ENCODE measurements around the gene KCNQ1.
"Not testable (repeated sequence)": the region's sequence is repeated elsewhere in the genome, so short reads cannot be mapped to it uniquely, and the experiment has no call there.

Gene KCNQ1

GRCh38 chr11:2625183-2625582, 180.4 kb downstream of the KCNQ1 start:
- Histone ChIP-seq H3K4me3 (ENCODE audit: low read length in 2 of 2) (no peak overlapping the region), H3K9ac (ENCODE audit: low read length in 2 of 2) (no peak overlapping the region), H3K27me3 (ENCODE audit: control insufficient read depth in 1 of 2, insufficient read depth in 2 of 2, low read length in 2 of 2) (no peaks in the 10 kb centered on the region), H3K36me3 (ENCODE audit: control insufficient read depth in 2 of 2, insufficient read depth in 2 of 2, low read length in 2 of 2) (no peaks in the 10 kb centered on the region), H3K9me3 (ENCODE audit: control insufficient read depth in 2 of 2, low read length in 2 of 2) (no peaks in the 10 kb centered on the region), H3K4me1 (ENCODE audit: control insufficient read depth, insufficient read depth, low read length) (no peaks in the 10 kb centered on the region), H3K27ac (ENCODE audit: low read length) (no peak overlapping the region)

DNA sequence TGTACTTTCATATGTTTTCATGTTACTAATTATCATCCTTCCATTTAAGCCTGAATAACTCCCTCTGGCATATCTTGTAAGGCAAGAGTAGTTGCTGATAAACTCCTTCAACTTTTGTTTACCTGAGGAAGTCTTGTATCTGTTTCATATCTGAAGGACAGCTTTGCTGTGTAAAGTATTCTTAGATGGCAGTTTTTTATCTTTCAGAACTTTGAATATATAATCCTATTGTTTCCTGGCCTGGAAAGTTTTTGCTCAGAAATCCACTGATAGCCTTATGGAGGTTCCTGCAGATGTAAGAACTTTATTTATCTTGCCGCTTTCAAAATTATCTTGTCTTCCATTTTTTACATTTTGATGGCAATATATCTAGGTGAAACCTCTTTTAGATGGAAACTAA, 185.9 kb downstream of the KCNQ1 start:
- H3K9ac ChIP-seq (ENCODE audit: low read length in 2 of 2), result no peak overlapping the region
- H3K4me1 ChIP-seq (ENCODE audit: control insufficient read depth, insufficient read depth, low read length), result no peaks in the 10 kb centered on the region
- H3K36me3 ChIP-seq (ENCODE audit: control insufficient read depth in 2 of 2, insufficient read depth in 2 of 2, low read length in 2 of 2), result no peaks in the 10 kb centered on the region
- H3K27me3 ChIP-seq (ENCODE audit: control insufficient read depth in 1 of 2, insufficient read depth in 2 of 2, low read length in 2 of 2), result no peaks in the 10 kb centered on the region
- H3K27ac ChIP-seq (ENCODE audit: low read length), result no peak overlapping the region
- H3K9me3 ChIP-seq (ENCODE audit: control insufficient read depth in 2 of 2, low read length in 2 of 2), result peaks cover 9 to 12% of the 10 kb centered on the region in 2 donors
- H3K4me3 ChIP-seq (ENCODE audit: low read length in 2 of 2), result no peak overlapping the region

GRCh38 chr11:2631161-2631560, 186.4 kb downstream of the KCNQ1 start:
- Histone ChIP-seq H3K9ac (ENCODE audit: low read length in 2 of 2) (no peak overlapping the region), H3K36me3 (ENCODE audit: control insufficient read depth in 2 of 2, insufficient read depth in 2 of 2, low read length in 2 of 2) (no peaks in the 10 kb centered on the region), H3K27ac (ENCODE audit: low read length) (no peak overlapping the region), H3K4me1 (ENCODE audit: control insufficient read depth, insufficient read depth, low read length) (no peaks in the 10 kb centered on the region), H3K9me3 (ENCODE audit: control insufficient read depth in 2 of 2, low read length in 2 of 2) (peaks cover 9 to 12% of the 10 kb centered on the region in 2 donors), H3K4me3 (ENCODE audit: low read length in 2 of 2) (no peak overlapping the region), H3K27me3 (ENCODE audit: control insufficient read depth in 1 of 2, insufficient read depth in 2 of 2, low read length in 2 of 2) (no peaks in the 10 kb centered on the region)

GRCh38 chr11:2639763-2640162, 195.0 kb downstream of the KCNQ1 start:
- H3K4me1 ChIP-seq (ENCODE audit: control insufficient read depth, insufficient read depth, low read length); H3K27me3 ChIP-seq (ENCODE audit: control insufficient read depth in 1 of 2, insufficient read depth in 2 of 2, low read length in 2 of 2); H3K9ac ChIP-seq (ENCODE audit: low read length in 2 of 2); H3K27ac ChIP-seq (ENCODE audit: low read length); H3K4me3 ChIP-seq (ENCODE audit: low read length in 2 of 2); H3K36me3 ChIP-seq (ENCODE audit: control insufficient read depth in 2 of 2, insufficient read depth in 2 of 2, low read length in 2 of 2): not testable (repeated sequence)
- peaks cover 6 to 29% of the 10 kb centered on the region in 2 donors for H3K9me3 ChIP-seq (ENCODE audit: control insufficient read depth in 2 of 2, low read length in 2 of 2)

GRCh38 chr11:2641623-2642022, 196.8 kb downstream of the KCNQ1 start:
- H3K9ac ChIP-seq (ENCODE audit: low read length in 2 of 2), result no peak overlapping the region
- no peak overlapping the region for H3K27ac ChIP-seq (ENCODE audit: low read length)
- H3K4me1 ChIP-seq (ENCODE audit: control insufficient read depth, insufficient read depth, low read length), result no peaks in the 10 kb centered on the region
- H3K4me3 ChIP-seq (ENCODE audit: low read length in 2 of 2), result no peak overlapping the region
- no peaks in the 10 kb centered on the region for H3K27me3 ChIP-seq (ENCODE audit: control insufficient read depth in 1 of 2, insufficient read depth in 2 of 2, low read length in 2 of 2)
- no peaks in the 10 kb centered on the region for H3K36me3 ChIP-seq (ENCODE audit: control insufficient read depth in 2 of 2, insufficient read depth in 2 of 2, low read length in 2 of 2)
- peaks cover 6 to 41% of the 10 kb centered on the region in 2 donors for H3K9me3 ChIP-seq (ENCODE audit: control insufficient read depth in 2 of 2, low read length in 2 of 2)

DNA sequence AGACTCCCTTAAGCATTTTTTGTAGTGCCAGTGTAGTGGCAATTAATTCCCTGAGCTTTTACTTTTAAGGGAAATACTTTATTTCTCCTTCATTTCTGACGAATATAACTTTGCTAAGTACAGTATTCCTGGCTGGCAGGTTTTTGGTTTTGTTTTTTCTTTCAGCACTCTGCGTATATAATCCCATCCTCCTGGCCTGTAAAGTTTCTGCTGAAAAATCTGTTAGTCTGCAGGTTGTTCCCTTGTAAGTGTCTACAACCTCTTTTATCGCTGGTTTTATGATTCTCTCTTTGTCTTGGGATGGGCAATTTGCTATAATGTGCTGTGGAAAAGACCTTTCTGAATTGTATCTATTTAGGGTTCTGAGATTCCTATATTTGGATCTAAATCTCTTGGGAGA, 198.9 kb downstream of the KCNQ1 start:
- Histone ChIP-seq H3K4me3 (ENCODE audit: low read length in 2 of 2) (peak overlapping the region in 1 of 2 donors; percentile 22), H3K27me3 (ENCODE audit: control insufficient read depth in 1 of 2, insufficient read depth in 2 of 2, low read length in 2 of 2) (no peaks in the 10 kb centered on the region), H3K9ac (ENCODE audit: low read length in 2 of 2) (no peak overlapping the region), H3K9me3 (ENCODE audit: control insufficient read depth in 2 of 2, low read length in 2 of 2) (peaks cover 6 to 42% of the 10 kb centered on the region in 2 donors), H3K27ac (ENCODE audit: low read length) (no peak overlapping the region), H3K4me1 (ENCODE audit: control insufficient read depth, insufficient read depth, low read length) (no peaks in the 10 kb centered on the region), H3K36me3 (ENCODE audit: control insufficient read depth in 2 of 2, insufficient read depth in 2 of 2, low read length in 2 of 2) (no peaks in the 10 kb centered on the region)

- H3K27me3 ChIP-seq (ENCODE audit: control insufficient read depth in 1 of 2, insufficient read depth in 2 of 2, low read length in 2 of 2), result no peaks in the 10 kb centered on the region
- no peak overlapping the region for H3K27ac ChIP-seq (ENCODE audit: low read length)
- no peaks in the 10 kb centered on the region for H3K4me1 ChIP-seq (ENCODE audit: control insufficient read depth, insufficient read depth, low read length)
- peaks cover 6 to 42% of the 10 kb centered on the region in 2 donors for H3K9me3 ChIP-seq (ENCODE audit: control insufficient read depth in 2 of 2, low read length in 2 of 2)
- no peak overlapping the region for H3K9ac ChIP-seq (ENCODE audit: low read length in 2 of 2)
- H3K4me3 ChIP-seq (ENCODE audit: low read length in 2 of 2), result no peak overlapping the region
- no peaks in the 10 kb centered on the region for H3K36me3 ChIP-seq (ENCODE audit: control insufficient read depth in 2 of 2, insufficient read depth in 2 of 2, low read length in 2 of 2)
Observed at GRCh38 chr11:2644844-2645778, 200.3 kb downstream of the KCNQ1 start.

- Histone ChIP-seq H3K27me3 (ENCODE audit: control insufficient read depth in 1 of 2, insufficient read depth in 2 of 2, low read length in 2 of 2) (no peaks in the 10 kb centered on the region), H3K36me3 (ENCODE audit: control insufficient read depth in 2 of 2, insufficient read depth in 2 of 2, low read length in 2 of 2) (no peaks in the 10 kb centered on the region), H3K9ac (ENCODE audit: low read length in 2 of 2) (no peak overlapping the region), H3K4me3 (ENCODE audit: low read length in 2 of 2) (no peak overlapping the region), H3K9me3 (ENCODE audit: control insufficient read depth in 2 of 2, low read length in 2 of 2) (peaks cover 6 to 44% of the 10 kb centered on the region in 2 donors), H3K27ac (ENCODE audit: low read length) (no peak overlapping the region), H3K4me1 (ENCODE audit: control insufficient read depth, insufficient read depth, low read length) (no peaks in the 10 kb centered on the region)
Observed at GRCh38 chr11:2645779-2646118, 200.9 kb downstream of the KCNQ1 start.

- Histone ChIP-seq H3K36me3 (ENCODE audit: control insufficient read depth in 2 of 2, insufficient read depth in 2 of 2, low read length in 2 of 2) (no peaks in the 10 kb centered on the region), H3K9ac (ENCODE audit: low read length in 2 of 2) (no peak overlapping the region), H3K9me3 (ENCODE audit: control insufficient read depth in 2 of 2, low read length in 2 of 2) (peaks cover 3 to 45% of the 10 kb centered on the region in 2 donors), H3K4me3 (ENCODE audit: low read length in 2 of 2) (no peak overlapping the region), H3K27ac (ENCODE audit: low read length) (no peak overlapping the region), H3K4me1 (ENCODE audit: control insufficient read depth, insufficient read depth, low read length) (no peaks in the 10 kb centered on the region), H3K27me3 (ENCODE audit: control insufficient read depth in 1 of 2, insufficient read depth in 2 of 2, low read length in 2 of 2) (no peaks in the 10 kb centered on the region)
Observed at GRCh38 chr11:2647167-2647566, 202.4 kb downstream of the KCNQ1 start.

- Histone ChIP-seq H3K4me3 (ENCODE audit: low read length in 2 of 2) (no peak overlapping the region), H3K36me3 (ENCODE audit: control insufficient read depth in 2 of 2, insufficient read depth in 2 of 2, low read length in 2 of 2) (no peaks in the 10 kb centered on the region), H3K9me3 (ENCODE audit: control insufficient read depth in 2 of 2, low read length in 2 of 2) (peaks cover 3 to 50% of the 10 kb centered on the region in 2 donors), H3K27ac (ENCODE audit: low read length) (no peak overlapping the region), H3K4me1 (ENCODE audit: control insufficient read depth, insufficient read depth, low read length) (no peaks in the 10 kb centered on the region), H3K9ac (ENCODE audit: low read length in 2 of 2) (no peak overlapping the region), H3K27me3 (ENCODE audit: control insufficient read depth in 1 of 2, insufficient read depth in 2 of 2, low read length in 2 of 2) (no peaks in the 10 kb centered on the region)
Observed at GRCh38 chr11:2647953-2648352, 203.1 kb downstream of the KCNQ1 start.

- Histone ChIP-seq H3K36me3 (ENCODE audit: control insufficient read depth in 2 of 2, insufficient read depth in 2 of 2, low read length in 2 of 2) (no peaks in the 10 kb centered on the region), H3K4me1 (ENCODE audit: control insufficient read depth, insufficient read depth, low read length) (no peaks in the 10 kb centered on the region), H3K27me3 (ENCODE audit: control insufficient read depth in 1 of 2, insufficient read depth in 2 of 2, low read length in 2 of 2) (no peaks in the 10 kb centered on the region), H3K9ac (ENCODE audit: low read length in 2 of 2) (no peak overlapping the region), H3K9me3 (ENCODE audit: control insufficient read depth in 2 of 2, low read length in 2 of 2) (peaks cover 0 to 49% of the 10 kb centered on the region in 2 donors), H3K4me3 (ENCODE audit: low read length in 2 of 2) (peak overlapping the region in 1 of 2 donors; percentile 27), H3K27ac (ENCODE audit: low read length) (no peak overlapping the region)
Observed at GRCh38 chr11:2649400-2649799, 204.6 kb downstream of the KCNQ1 start.
